ENCODE results near the gene PAX5. TPM values are rescaled to one million over a fixed set of nuclear protein-coding genes. Genes with fewer than 3 reads are reported as not detected.

Gene PAX5
- total RNA-seq, 1 experiment from 2014 or later = 6.6 TPM

GRCh38 chr9:36946653-36947052 lies 87.4 kb downstream of the PAX5 start:
- ChIA-PET CTCF (interaction anchor here (1.4 to 1.7 kb wide), 3 partner anchors 22 to 74 kb away, joined by 3 read pairs; no protein-coding TSS in a partner anchor), POLR2A (no interaction called here)
- ATAC-seq = no peak
- no peaks in the 10 kb centered on the region for H3K36me3 Mint-ChIP-seq
- H3K27me3 Mint-ChIP-seq (ENCODE audit: low read depth) = no peaks in the 10 kb centered on the region
- TF ChIP-seq ZNF425 (CRISPR knock-in tag; conservative IDR thresholded peaks at IDR 0.05) (no peak), ZNF317 (CRISPR knock-in tag; IDR thresholded peaks at IDR 0.05; ENCODE audit: borderline replicate concordance, low read depth) (no peak), AFF4 (CRISPR knock-in tag; IDR thresholded peaks at IDR 0.05; ENCODE audit: borderline replicate concordance) (no peak), ELF4 (CRISPR knock-in tag; IDR thresholded peaks at IDR 0.05; ENCODE audit: low read depth) (no peak)
- no peak for DNase-seq (ENCODE audit: low spot score)
- H3K27ac Mint-ChIP-seq = no peak overlapping the region
- peaks cover 27% of the 10 kb centered on the region for H3K4me1 Mint-ChIP-seq
- H3K4me3 Mint-ChIP-seq = no peak overlapping the region
- no peaks in the 10 kb centered on the region for H3K9me3 Mint-ChIP-seq

GRCh38 chr9:36945999-36946398 lies 88.1 kb downstream of the PAX5 start:
- POLR2A ChIA-PET = no interaction called here
- no peaks in the 10 kb centered on the region for H3K27me3 Mint-ChIP-seq (ENCODE audit: low read depth)
- H3K4me3 Mint-ChIP-seq = no peak overlapping the region
- DNase-seq (ENCODE audit: low spot score) = no peak
- TF ChIP-seq MYBL2 (CRISPR knock-in tag; IDR thresholded peaks at IDR 0.05) (no peak), CDX4 (CRISPR knock-in tag; IDR thresholded peaks at IDR 0.05; ENCODE audit: borderline replicate concordance) (no peak), ZNF263 (CRISPR knock-in tag; IDR thresholded peaks at IDR 0.05; ENCODE audit: low read depth) (peak; percentile 92; the same call in 1 of the 2 replicates), CBFB (CRISPR knock-in tag; IDR thresholded peaks at IDR 0.05; ENCODE audit: low read depth) (no peak), CREB1 (CRISPR knock-in tag; IDR thresholded peaks at IDR 0.05) (no peak), NFYB (CRISPR knock-in tag; conservative IDR thresholded peaks at IDR 0.05; ENCODE audit: low read depth) (no peak), NR3C1 (CRISPR knock-in tag; conservative IDR thresholded peaks at IDR 0.05; ENCODE audit: low read depth) (no peak)
- H3K27ac Mint-ChIP-seq = no peak overlapping the region
- CTCF ChIA-PET = interaction anchor here (1.4 to 2.2 kb wide), 4 partner anchors 23 to 73 kb away, joined by 3 to 5 read pairs (median 3); no protein-coding TSS in a partner anchor
- no peak for ATAC-seq
- no peaks in the 10 kb centered on the region for H3K36me3 Mint-ChIP-seq
- peaks cover 27% of the 10 kb centered on the region for H3K4me1 Mint-ChIP-seq
- no peaks in the 10 kb centered on the region for H3K9me3 Mint-ChIP-seq

- ChIA-PET POLR2A (no interaction called here), CTCF (interaction anchor here (2.6 kb wide), 1 partner anchor 26 kb away, joined by 8 read pairs; no protein-coding TSS in a partner anchor)
- H3K4me3 Mint-ChIP-seq = no peak overlapping the region
- H3K36me3 Mint-ChIP-seq = no peaks in the 10 kb centered on the region
- no peak overlapping the region for H3K27ac Mint-ChIP-seq
- H3K4me1 Mint-ChIP-seq = peaks cover 25% of the 10 kb centered on the region
- no peaks in the 10 kb centered on the region for H3K9me3 Mint-ChIP-seq
- TF ChIP-seq ZNF281 (CRISPR knock-in tag; IDR thresholded peaks at IDR 0.05) (no peak), ZNF232 (CRISPR knock-in tag; IDR thresholded peaks at IDR 0.05) (no peak), NFATC4 (CRISPR knock-in tag; IDR thresholded peaks at IDR 0.05) (no peak), E2F5 (CRISPR knock-in tag; IDR thresholded peaks at IDR 0.05) (no peak), PRRX2 (CRISPR knock-in tag; IDR thresholded peaks at IDR 0.05) (no peak)
- ATAC-seq = no peak
- no peak for DNase-seq (ENCODE audit: low spot score)
- no peaks in the 10 kb centered on the region for H3K27me3 Mint-ChIP-seq (ENCODE audit: low read depth)
These were observed 91.2 kb downstream of the PAX5 start for GRCh38 chr9:36942891-36943290.

Data from WTC11 (cell line).